ENCODE measurements around the gene CBLN3.

DNA sequence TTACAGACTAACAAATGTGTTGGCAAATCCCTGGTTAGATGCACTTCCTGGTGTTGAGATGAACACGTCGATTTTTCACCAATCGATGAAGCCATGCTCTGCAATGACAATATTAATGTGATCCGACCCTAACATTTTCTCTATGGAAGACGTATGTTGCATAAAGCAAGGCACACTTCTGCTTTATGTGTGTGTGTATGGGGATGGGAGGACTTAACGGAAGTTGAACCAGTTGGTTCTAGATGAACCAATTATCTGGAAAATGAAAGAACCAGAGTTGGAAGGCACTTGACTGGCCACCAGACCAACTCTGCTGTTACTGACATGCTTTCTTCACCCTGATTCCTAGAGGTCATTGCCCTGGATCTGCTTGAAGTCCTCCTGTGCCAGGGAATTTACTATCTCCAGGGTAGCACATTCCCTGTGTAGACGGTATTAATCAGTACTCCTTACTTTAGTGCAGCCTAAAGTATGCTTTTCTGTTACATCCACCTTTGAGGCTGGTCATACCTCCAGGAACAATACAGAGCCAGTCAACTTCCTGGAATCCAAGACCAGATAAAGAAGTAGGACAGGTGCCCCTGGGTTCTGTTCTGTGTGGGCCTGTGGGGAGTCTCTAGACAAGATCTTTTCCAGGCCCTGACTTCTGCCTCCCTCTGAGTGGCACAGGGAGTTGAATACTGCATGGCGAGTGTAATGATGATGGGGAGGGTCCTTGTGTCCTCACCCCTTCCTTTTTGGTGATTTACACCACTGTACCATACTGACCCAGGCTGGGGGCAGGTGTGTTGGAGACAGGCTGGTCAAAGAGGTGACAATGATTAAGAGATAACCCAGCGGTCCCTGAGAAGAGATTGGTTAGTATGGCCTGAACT is 9.0 kb upstream of the CBLN3 start:
- TF ChIP-seq, protein P1, sequence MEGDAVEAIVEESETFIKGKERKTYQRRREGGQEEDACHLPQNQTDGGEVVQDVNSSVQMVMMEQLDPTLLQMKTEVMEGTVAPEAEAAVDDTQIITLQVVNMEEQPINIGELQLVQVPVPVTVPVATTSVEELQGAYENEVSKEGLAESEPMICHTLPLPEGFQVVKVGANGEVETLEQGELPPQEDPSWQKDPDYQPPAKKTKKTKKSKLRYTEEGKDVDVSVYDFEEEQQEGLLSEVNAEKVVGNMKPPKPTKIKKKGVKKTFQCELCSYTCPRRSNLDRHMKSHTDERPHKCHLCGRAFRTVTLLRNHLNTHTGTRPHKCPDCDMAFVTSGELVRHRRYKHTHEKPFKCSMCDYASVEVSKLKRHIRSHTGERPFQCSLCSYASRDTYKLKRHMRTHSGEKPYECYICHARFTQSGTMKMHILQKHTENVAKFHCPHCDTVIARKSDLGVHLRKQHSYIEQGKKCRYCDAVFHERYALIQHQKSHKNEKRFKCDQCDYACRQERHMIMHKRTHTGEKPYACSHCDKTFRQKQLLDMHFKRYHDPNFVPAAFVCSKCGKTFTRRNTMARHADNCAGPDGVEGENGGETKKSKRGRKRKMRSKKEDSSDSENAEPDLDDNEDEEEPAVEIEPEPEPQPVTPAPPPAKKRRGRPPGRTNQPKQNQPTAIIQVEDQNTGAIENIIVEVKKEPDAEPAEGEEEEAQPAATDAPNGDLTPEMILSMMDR (IDR thresholded peaks at IDR 0.05; ENCODE audit: low read length): no peak
- TF ChIP-seq EZH2 (IDR thresholded peaks at IDR 0.05; ENCODE audit: borderline replicate concordance, low read length): no peak

All from OCI-LY1 (cell line).